Measurements from ENCODE around the gene BAZ1B.

DNA sequence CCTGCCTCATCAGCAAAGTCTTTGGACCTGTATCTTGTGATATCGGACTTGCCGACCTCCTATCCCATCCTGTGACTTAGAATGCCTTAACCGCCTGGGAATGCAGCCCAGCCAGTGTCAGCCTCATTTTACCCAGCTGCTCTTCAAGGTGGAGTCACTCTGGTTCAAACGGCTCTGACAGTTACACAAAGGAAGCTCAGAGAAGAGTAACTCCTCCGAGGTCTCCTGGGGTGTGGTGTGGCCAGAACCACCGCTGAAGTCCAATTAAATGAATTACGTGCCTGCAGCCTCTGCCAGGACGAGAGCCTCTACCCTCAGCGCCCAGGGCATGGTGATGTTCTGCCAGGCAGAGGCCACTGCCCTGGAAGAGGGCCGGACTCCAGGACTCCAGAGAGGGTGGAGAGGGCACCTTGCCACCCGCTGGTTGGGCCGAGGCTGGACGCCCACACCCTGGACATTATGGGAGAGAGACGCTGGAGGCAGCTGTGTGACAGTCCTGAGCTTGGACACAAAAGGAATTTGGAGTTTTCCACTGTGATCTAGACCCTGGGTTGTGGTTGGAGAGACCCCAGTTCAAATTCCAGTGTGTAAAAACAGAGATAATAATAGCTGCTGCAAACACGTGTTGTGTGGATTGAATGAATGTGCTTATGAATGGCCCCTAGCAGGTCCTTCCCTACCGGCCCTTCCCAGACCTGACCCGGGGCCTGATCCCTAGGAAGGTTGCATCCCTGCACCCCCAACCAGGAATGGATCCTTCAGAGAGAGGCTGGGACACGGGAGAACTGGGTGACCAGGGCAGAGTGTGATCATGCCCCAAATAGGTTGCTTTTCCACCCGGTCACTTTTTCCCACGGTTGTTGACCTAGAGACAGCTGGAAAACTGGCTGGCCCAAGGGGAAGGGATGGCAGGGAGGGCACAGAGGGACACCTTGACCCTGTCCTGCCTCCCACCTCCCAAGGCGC lies 126.3 kb downstream of the BAZ1B start:
- no peak for TF ChIP-seq CTCF (IDR thresholded peaks at IDR 0.05)
- TF ChIP-seq POLR2A (IDR thresholded peaks at IDR 0.05) = no peak

All from stomach (tissue), 4 donors.